GM19193 (cell line): Measurements from ENCODE around the gene NPHS2.

ENCODE experiments used
- POLR2A ChIP-seq: IDR thresholded peaks from 4 replicates; pipeline ENCODE4 v1.6.1; 2011; ENCODE audit not compliant: insufficient read depth, insufficient read length; ENCODE audit errors: extremely low read depth

NPHS2 gene

GRCh38 chr1:179575497-179576314 lies at the start of gene NPHS2:
Gene NPHS2, minus strand, starts transcription at chr1:179575948. Its CDS starts 84 bp downstream, at chr1:179575864.
- TF ChIP-seq POLR2A = no peak

GRCh38 chr1:179612361-179612760 lies 36.6 kb upstream of the NPHS2 start:
- TF ChIP-seq POLR2A = no peak

- no peak for TF ChIP-seq POLR2A
Observed at GRCh38 chr1:179601093-179601492, 25.3 kb upstream of the NPHS2 start.

- no peak for TF ChIP-seq POLR2A
Observed at GRCh38 chr1:179599623-179600249, 24.0 kb upstream of the NPHS2 start.

GRCh38 chr1:179598631-179599030 lies 22.9 kb upstream of the NPHS2 start:
- TF ChIP-seq POLR2A = no peak

- TF ChIP-seq POLR2A = no peak
Observed at GRCh38 chr1:179591592-179592580, 16.1 kb upstream of the NPHS2 start, which contains the start of gene TDRD5. Gene TDRD5, plus strand, starts transcription at chr1:179591832. Its CDS starts 784 bp downstream, at chr1:179592616.

GRCh38 chr1:179591253-179591591 lies 15.5 kb upstream of the NPHS2 start:
- TF ChIP-seq POLR2A = no peak

- no peak for TF ChIP-seq POLR2A
Observed at GRCh38 chr1:179590671-179591070, 14.9 kb upstream of the NPHS2 start.

- TF ChIP-seq POLR2A = no peak
Observed at GRCh38 chr1:179589509-179589908, 13.8 kb upstream of the NPHS2 start.

- no peak for TF ChIP-seq POLR2A
Observed at GRCh38 chr1:179588425-179589024, 12.8 kb upstream of the NPHS2 start.

GRCh38 chr1:179587336-179587735 lies 11.6 kb upstream of the NPHS2 start:
- TF ChIP-seq POLR2A = no peak

GRCh38 chr1:179586107-179586823 lies 10.5 kb upstream of the NPHS2 start:
- no peak for TF ChIP-seq POLR2A

- TF ChIP-seq POLR2A = no peak
Observed at GRCh38 chr1:179583771-179584320, 8.1 kb upstream of the NPHS2 start.

GRCh38 chr1:179576509-179576908 lies 761 bp upstream of the NPHS2 start:
- TF ChIP-seq POLR2A = no peak
